ENCODE results near the gene REG1A.

The REG1A gene

GRCh38 chr2:79124907-79125720 is 4.8 kb downstream of the REG1A start:
- no peak for DNase-seq (ENCODE audit: low read depth in 1 of 2, low spot score in 1 of 2)

- DNase-seq (ENCODE audit: low read depth in 1 of 2, low spot score in 1 of 2): no peak
Observed at GRCh38 chr2:79125721-79125985, 5.4 kb downstream of the REG1A start.

GRCh38 chr2:79128406-79128805 is 8.1 kb downstream of the REG1A start:
- no peak for DNase-seq (ENCODE audit: low read depth in 1 of 2, low spot score in 1 of 2)

GRCh38 chr2:79129260-79129659 is 9.0 kb downstream of the REG1A start:
- DNase-seq (ENCODE audit: low read depth in 1 of 2, low spot score in 1 of 2): no peak

- no peak for DNase-seq (ENCODE audit: low read depth in 1 of 2, low spot score in 1 of 2)
Observed at GRCh38 chr2:79129804-79130203, 9.5 kb downstream of the REG1A start.

DNA sequence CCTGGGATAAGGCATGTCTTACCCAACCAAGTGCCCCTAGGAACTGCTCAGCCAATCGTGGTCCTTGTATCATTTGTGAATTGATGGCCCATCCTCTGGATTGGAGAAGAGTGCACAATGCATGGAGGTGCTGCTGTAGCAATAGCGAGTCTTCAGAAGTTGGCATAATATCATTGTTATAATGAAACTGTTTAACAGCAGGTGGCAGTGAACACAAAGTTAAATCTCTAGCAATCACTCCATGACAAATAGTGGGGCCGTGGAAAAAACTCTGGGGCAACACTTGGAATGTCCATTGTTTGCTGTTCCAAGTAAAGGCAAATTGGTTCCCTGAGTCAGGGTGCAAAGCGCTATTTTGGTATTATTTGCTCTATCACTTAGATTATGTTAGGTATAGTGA is 11.4 kb downstream of the REG1A start:
- DNase-seq (ENCODE audit: low read depth in 1 of 2, low spot score in 1 of 2): no peak

- DNase-seq (ENCODE audit: low read depth in 1 of 2, low spot score in 1 of 2): no peak
Observed at GRCh38 chr2:79138385-79138784, 18.1 kb downstream of the REG1A start.

DNA sequence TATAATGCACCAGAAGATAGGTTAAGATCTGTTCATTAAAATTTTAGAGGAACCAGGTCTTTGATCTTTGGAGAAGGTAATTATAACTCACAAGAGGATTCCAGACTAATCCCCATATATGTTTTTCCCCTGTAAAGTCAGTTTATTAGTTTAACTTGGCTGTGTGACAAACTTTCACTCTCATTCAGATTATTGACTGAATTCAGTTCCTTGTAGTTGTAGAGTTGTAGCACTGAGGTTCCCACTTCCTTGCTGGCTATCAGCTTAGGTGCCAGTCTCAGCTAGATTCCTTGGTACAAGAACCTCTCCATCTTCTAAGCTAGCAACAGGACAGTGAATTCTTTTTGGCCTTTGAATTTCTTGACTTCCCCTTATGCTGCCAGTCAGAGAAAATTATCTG is 19.1 kb downstream of the REG1A start:
- no peak for DNase-seq (ENCODE audit: low read depth in 1 of 2, low spot score in 1 of 2)

- no peak for DNase-seq (ENCODE audit: low read depth in 1 of 2, low spot score in 1 of 2)
Observed at GRCh38 chr2:79155826-79156476, 35.7 kb downstream of the REG1A start.

DNA sequence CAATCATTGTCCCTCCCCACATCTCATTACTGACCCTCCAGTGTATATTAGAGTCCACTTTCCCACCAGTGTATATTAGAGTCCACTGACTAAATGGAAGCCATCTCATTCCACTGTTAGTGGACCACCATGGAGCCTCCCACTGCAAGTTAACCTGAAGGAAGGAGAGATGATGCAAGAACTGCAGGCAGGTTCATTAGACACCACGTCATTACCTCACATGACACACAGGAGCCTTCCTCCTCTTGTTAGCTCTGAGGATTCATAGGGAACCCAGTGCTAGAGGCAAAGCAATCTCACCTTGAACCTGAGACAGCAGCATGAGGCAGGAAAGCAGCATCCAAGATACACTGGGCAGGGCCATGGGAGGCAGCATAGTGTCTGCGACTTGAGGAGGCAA is 38.7 kb downstream of the REG1A start:
- DNase-seq (ENCODE audit: low read depth in 1 of 2, low spot score in 1 of 2): no peak

DNA sequence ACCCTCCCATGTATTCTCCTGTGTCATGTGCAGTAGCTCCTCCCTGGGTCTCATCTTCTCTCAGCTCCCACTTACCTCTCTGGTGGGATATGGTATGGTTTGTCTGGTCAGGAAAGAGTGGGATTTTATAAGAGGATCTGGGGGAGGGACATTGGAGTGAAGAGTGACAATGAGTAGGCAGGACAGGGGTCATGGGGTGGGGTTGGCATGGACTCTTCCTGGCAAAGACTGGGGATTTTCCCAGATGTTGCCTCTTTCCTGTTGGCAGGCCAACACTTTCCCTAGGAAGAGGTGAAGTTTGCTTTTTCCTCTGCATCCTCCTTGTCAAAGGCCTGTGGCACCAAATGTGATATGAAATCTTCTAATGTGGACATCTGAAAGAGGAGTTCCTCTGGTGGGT is 39.4 kb downstream of the REG1A start, which contains the start of gene REG3A:
REG3A (minus strand) TSS at position 101 of the 400 bp plus-strand sequence. CDS start 348 bp downstream, outside the sequence.
- DNase-seq (ENCODE audit: low read depth in 1 of 2, low spot score in 1 of 2): no peak

GRCh38 chr2:79162132-79162531 is 41.8 kb downstream of the REG1A start:
- no peak for DNase-seq (ENCODE audit: low read depth in 1 of 2, low spot score in 1 of 2)

DNA sequence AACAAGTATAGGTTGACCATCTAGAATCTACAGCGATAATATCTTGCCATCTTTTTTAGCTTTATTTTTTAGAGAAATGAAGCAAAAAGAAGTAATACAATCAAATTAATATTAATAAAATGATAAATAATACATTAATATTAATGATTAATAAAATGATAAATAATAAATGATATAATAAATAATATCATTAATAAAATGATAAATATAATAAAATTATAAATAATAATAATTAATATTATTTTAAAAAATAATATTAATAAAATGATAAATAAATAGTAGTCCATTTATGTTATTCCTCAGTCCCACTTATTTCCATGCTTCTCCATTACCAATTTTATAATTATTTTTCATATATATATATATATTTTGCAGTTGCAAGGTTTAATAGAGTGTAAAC is 42.5 kb downstream of the REG1A start:
- DNase-seq (ENCODE audit: low read depth in 1 of 2, low spot score in 1 of 2): no peak

GRCh38 chr2:79171348-79171958 is 51.2 kb downstream of the REG1A start:
- no peak for DNase-seq (ENCODE audit: low read depth in 1 of 2, low spot score in 1 of 2)

All from activated CD4-positive, alpha-beta T cell treated with anti-CD3 and anti-CD28 coated beads, Interleukin-2, amount 50 U/mL, for 24 hours (primary cell).